ENCODE data around the gene NUDT10.
A peak's percentile ranks its signal among the peaks of the same experiment; 100 is the strongest.

The NUDT10 gene

GRCh38 chrX:51332188-51332942, at the start of gene NUDT10:
Gene NUDT10, plus strand, starts transcription at chrX:51332822. Its CDS starts 144 bp downstream, at chrX:51332966.
- CTCF ChIA-PET = no interaction called here
- Histone ChIP-seq H3K27ac (ENCODE audit: extremely low read depth, low read depth, low read length) (no peak within 1 kb of the TSS), H3K4me1 (ENCODE audit: control insufficient read depth, insufficient read depth, low read length) (no peaks in the 10 kb centered on the region), H3K4me3 (ENCODE audit: low read depth, low read length) (peak within 1 kb of the TSS; percentile 46), H3K9me3 (ENCODE audit: control insufficient read depth, insufficient read depth, low read depth, low read length) (no peaks in the 10 kb centered on the region; the same call in 1 of the 2 replicates), H3K36me3 (ENCODE audit: control insufficient read depth in 2 of 2, insufficient read depth in 1 of 2, low read length in 2 of 2) (no peaks in the 10 kb centered on the region)
- POLR2A ChIA-PET = no interaction called here
- TF ChIP-seq SP3 (tag by site-specific recombination; IDR thresholded peaks at IDR 0.05) (no peak), ZNF416 (tag by site-specific recombination; IDR thresholded peaks at IDR 0.05) (no peak), ZSCAN23 (tag by site-specific recombination; IDR thresholded peaks at IDR 0.05) (no peak), PRDM1 (tag by site-specific recombination; IDR thresholded peaks at IDR 0.05) (no peak), ZNF350 (tag by site-specific recombination; IDR thresholded peaks at IDR 0.05) (no peak), ZBTB20 (tag by site-specific recombination; IDR thresholded peaks at IDR 0.05) (peak; percentile 44; the same call in 1 of the 2 replicates), SALL2 (tag by site-specific recombination; IDR thresholded peaks at IDR 0.05; ENCODE audit: borderline replicate concordance) (no peak), ZNF488 (tag by site-specific recombination; IDR thresholded peaks at IDR 0.05) (no peak), ZNF239 (tag by site-specific recombination; IDR thresholded peaks at IDR 0.05) (no peak), GLIS2 (tag by site-specific recombination; IDR thresholded peaks at IDR 0.05) (peak; percentile 41; the same call in 1 of the 2 replicates), ZBTB1 (tag by site-specific recombination; IDR thresholded peaks at IDR 0.05) (no peak), ZNF707 (tag by site-specific recombination; IDR thresholded peaks at IDR 0.05) (no peak), ZNF184 (tag by site-specific recombination; IDR thresholded peaks at IDR 0.05) (no peak), GLIS1 (tag by site-specific recombination; IDR thresholded peaks at IDR 0.05) (no peak), ZNF501 (tag by site-specific recombination; IDR thresholded peaks at IDR 0.05) (no peak), ZNF335 (tag by site-specific recombination; conservative IDR thresholded peaks at IDR 0.05) (peak; percentile 49), ZNF518A (tag by site-specific recombination; conservative IDR thresholded peaks at IDR 0.05; ENCODE audit: low read depth) (no peak), YY1 (tag by site-specific recombination; IDR thresholded peaks at IDR 0.05) (no peak), HIC1 (tag by site-specific recombination; IDR thresholded peaks at IDR 0.05) (no peak), REPIN1 (tag by site-specific recombination; IDR thresholded peaks at IDR 0.05; ENCODE audit: low read depth) (no peak)
- TF ChIP-seq, protein P1, sequence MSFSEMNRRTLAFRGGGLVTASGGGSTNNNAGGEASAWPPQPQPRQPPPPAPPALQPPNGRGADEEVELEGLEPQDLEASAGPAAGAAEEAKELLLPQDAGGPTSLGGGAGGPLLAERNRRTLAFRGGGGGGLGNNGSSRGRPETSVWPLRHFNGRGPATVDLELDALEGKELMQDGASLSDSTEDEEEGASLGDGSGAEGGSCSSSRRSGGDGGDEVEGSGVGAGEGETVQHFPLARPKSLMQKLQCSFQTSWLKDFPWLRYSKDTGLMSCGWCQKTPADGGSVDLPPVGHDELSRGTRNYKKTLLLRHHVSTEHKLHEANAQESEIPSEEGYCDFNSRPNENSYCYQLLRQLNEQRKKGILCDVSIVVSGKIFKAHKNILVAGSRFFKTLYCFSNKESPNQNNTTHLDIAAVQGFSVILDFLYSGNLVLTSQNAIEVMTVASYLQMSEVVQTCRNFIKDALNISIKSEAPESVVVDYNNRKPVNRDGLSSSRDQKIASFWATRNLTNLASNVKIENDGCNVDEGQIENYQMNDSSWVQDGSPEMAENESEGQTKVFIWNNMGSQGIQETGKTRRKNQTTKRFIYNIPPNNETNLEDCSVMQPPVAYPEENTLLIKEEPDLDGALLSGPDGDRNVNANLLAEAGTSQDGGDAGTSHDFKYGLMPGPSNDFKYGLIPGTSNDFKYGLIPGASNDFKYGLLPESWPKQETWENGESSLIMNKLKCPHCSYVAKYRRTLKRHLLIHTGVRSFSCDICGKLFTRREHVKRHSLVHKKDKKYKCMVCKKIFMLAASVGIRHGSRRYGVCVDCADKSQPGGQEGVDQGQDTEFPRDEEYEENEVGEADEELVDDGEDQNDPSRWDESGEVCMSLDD (tag by site-specific recombination; IDR thresholded peaks at IDR 0.05) = no peak
- TF ChIP-seq, protein P2, sequence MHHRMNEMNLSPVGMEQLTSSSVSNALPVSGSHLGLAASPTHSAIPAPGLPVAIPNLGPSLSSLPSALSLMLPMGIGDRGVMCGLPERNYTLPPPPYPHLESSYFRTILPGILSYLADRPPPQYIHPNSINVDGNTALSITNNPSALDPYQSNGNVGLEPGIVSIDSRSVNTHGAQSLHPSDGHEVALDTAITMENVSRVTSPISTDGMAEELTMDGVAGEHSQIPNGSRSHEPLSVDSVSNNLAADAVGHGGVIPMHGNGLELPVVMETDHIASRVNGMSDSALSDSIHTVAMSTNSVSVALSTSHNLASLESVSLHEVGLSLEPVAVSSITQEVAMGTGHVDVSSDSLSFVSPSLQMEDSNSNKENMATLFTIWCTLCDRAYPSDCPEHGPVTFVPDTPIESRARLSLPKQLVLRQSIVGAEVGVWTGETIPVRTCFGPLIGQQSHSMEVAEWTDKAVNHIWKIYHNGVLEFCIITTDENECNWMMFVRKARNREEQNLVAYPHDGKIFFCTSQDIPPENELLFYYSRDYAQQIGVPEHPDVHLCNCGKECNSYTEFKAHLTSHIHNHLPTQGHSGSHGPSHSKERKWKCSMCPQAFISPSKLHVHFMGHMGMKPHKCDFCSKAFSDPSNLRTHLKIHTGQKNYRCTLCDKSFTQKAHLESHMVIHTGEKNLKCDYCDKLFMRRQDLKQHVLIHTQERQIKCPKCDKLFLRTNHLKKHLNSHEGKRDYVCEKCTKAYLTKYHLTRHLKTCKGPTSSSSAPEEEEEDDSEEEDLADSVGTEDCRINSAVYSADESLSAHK (tag by site-specific recombination; IDR thresholded peaks at IDR 0.05) = no peak
- TF ChIP-seq, protein P3, sequence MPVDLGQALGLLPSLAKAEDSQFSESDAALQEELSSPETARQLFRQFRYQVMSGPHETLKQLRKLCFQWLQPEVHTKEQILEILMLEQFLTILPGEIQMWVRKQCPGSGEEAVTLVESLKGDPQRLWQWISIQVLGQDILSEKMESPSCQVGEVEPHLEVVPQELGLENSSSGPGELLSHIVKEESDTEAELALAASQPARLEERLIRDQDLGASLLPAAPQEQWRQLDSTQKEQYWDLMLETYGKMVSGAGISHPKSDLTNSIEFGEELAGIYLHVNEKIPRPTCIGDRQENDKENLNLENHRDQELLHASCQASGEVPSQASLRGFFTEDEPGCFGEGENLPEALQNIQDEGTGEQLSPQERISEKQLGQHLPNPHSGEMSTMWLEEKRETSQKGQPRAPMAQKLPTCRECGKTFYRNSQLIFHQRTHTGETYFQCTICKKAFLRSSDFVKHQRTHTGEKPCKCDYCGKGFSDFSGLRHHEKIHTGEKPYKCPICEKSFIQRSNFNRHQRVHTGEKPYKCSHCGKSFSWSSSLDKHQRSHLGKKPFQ (tag by site-specific recombination; IDR thresholded peaks at IDR 0.05) = no peak

Data from HEK293 (cell line).